Measurements from ENCODE around the gene C16orf46. TPM values are rescaled to one million over a fixed set of nuclear protein-coding genes. Genes with fewer than 3 reads are reported as not detected.

The C16orf46 gene
- total RNA-seq, 2 donors from 2014 or later = 3.9 to 15.7 TPM

- no peak for DNase-seq (ENCODE audit: low spot score)
- H3K27me3 ChIP-seq (replicated peaks; ENCODE audit: insufficient read depth) = no peaks in the 10 kb centered on the region
- intact Hi-C loops (cut with DNase I) = no loop called here
- H3K27ac ChIP-seq = no peak overlapping the region
- H3K4me3 ChIP-seq = no peak overlapping the region
- no peaks in the 10 kb centered on the region for H3K4me1 ChIP-seq (replicated peaks)
- TF ChIP-seq POLR2AphosphoS5 (IDR thresholded peaks at IDR 0.05) (no peak), POLR2A (IDR thresholded peaks at IDR 0.05) (no peak)
- TF ChIP-seq, protein P1, sequence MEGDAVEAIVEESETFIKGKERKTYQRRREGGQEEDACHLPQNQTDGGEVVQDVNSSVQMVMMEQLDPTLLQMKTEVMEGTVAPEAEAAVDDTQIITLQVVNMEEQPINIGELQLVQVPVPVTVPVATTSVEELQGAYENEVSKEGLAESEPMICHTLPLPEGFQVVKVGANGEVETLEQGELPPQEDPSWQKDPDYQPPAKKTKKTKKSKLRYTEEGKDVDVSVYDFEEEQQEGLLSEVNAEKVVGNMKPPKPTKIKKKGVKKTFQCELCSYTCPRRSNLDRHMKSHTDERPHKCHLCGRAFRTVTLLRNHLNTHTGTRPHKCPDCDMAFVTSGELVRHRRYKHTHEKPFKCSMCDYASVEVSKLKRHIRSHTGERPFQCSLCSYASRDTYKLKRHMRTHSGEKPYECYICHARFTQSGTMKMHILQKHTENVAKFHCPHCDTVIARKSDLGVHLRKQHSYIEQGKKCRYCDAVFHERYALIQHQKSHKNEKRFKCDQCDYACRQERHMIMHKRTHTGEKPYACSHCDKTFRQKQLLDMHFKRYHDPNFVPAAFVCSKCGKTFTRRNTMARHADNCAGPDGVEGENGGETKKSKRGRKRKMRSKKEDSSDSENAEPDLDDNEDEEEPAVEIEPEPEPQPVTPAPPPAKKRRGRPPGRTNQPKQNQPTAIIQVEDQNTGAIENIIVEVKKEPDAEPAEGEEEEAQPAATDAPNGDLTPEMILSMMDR (IDR thresholded peaks at IDR 0.05) = no peak
- H3K9me3 ChIP-seq = no peaks in the 10 kb centered on the region
- WGBS = 95% methylated on average over 2 of the region's 2 CpGs
- peaks cover 3 to 7% of the 10 kb centered on the region in 2 donors for H3K36me3 ChIP-seq
These were observed 58.5 kb downstream of the C16orf46 start for GRCh38 chr16:81018496-81018895.

- Histone ChIP-seq H3K4me3 (no peak overlapping the region), H3K36me3 (peaks cover 3 to 7% of the 10 kb centered on the region in 2 donors), H3K27me3 (replicated peaks; ENCODE audit: insufficient read depth) (no peaks in the 10 kb centered on the region), H3K9me3 (no peaks in the 10 kb centered on the region), H3K4me1 (replicated peaks) (no peaks in the 10 kb centered on the region), H3K27ac (no peak overlapping the region)
- WGBS = 92% methylated on average over 2 of the region's 2 CpGs
- TF ChIP-seq, protein P1 (IDR thresholded peaks at IDR 0.05) = no peak
- TF ChIP-seq POLR2AphosphoS5 (IDR thresholded peaks at IDR 0.05) = no peak
- TF ChIP-seq POLR2A (IDR thresholded peaks at IDR 0.05) = no peak
- DNase-seq (ENCODE audit: low spot score) = no peak
- intact Hi-C loops (cut with DNase I) = no loop called here
These were observed 62.4 kb downstream of the C16orf46 start for GRCh38 chr16:81014672-81015071.

GRCh38 chr16:81012974-81013373, 64.1 kb downstream of the C16orf46 start:
- no peak for DNase-seq (ENCODE audit: low spot score)
- intact Hi-C loops (cut with DNase I) = no loop called here
- Histone ChIP-seq H3K36me3 (peaks cover 3 to 7% of the 10 kb centered on the region in 2 donors), H3K27me3 (replicated peaks; ENCODE audit: insufficient read depth) (no peaks in the 10 kb centered on the region), H3K27ac (no peak overlapping the region), H3K4me3 (no peak overlapping the region), H3K4me1 (replicated peaks) (no peaks in the 10 kb centered on the region), H3K9me3 (no peaks in the 10 kb centered on the region)
- 74% methylated on average over 3 of the region's 3 CpGs for whole genome bisulfite sequencing
- TF ChIP-seq POLR2AphosphoS5 (IDR thresholded peaks at IDR 0.05) (no peak), POLR2A (IDR thresholded peaks at IDR 0.05) (no peak)
- TF ChIP-seq, protein P1 (IDR thresholded peaks at IDR 0.05) = no peak

Small RNAs within 50 kb of the gene (small RNA-seq; reads per million reads assigned to genes)
- gene AC092718.3 (0 reads per million in 2 donors), gene RNU6-1191P (0 reads per million in 2 donors)

Other genes with a start within 250 kb of the C16orf46 start
- gene CMC2, start 70.4 kb downstream of the C16orf46 start, total RNA-seq = 100 to 1,000 TPM in 1 of 2 donors, 10 to 100 TPM in 1; 38.9 to 153 TPM
- gene CENPN, start 70.0 kb downstream of the C16orf46 start, total RNA-seq = 100 to 1,000 TPM in 1 of 2 donors, 10 to 100 TPM in 1; 40.6 to 103 TPM
- 10 to 100 TPM; 47.1 to 62.4 TPM for gene ATMIN, start 41.4 kb downstream of the C16orf46 start, total RNA-seq
- 10 to 100 TPM in 1 of 2 donors, 1 to 10 TPM in 1; 7.6 to 27.5 TPM for gene GCSH, start 19.2 kb upstream of the C16orf46 start, total RNA-seq
- gene BCO1, start 161.5 kb upstream of the C16orf46 start, total RNA-seq = 1 to 10 TPM in 1 of 2 donors, under 1 TPM in 1; 0.18 to 2.2 TPM
- 10 to 100 TPM in 1 of 2 donors, 1 to 10 TPM in 1; 8.2 to 10.1 TPM for gene GAN, start 237.7 kb upstream of the C16orf46 start, total RNA-seq